Tibial nerve (tissue), 4 donors: ENCODE results near the gene GPER1. TPM values are rescaled to one million over a fixed set of nuclear protein-coding genes. Genes with fewer than 3 reads are reported as not detected.

Experiments
- DNase-seq, 2 donors: peaks; one replicate each; pipeline ENCODE4 v3.0.0-alpha.2; 2019; ENCODE audit warnings: low spot score in 2 of 2
- H3K27ac ChIP-seq, 4 donors: fragments of 200-600 bp; sonication (generic) in 3 of 4; one replicate each; pipeline ENCODE4 v1.5.1; 2017 to 2019; ENCODE audit warnings: mild to moderate bottlenecking in 1 of 4
- H3K27me3 ChIP-seq, 2 donors: fragments of 200-600 bp; sonication (generic) in 1 of 2; one replicate each; pipeline versions ENCODE4 v1.5.1 to v1.6.0; 2017 to 2019
- H3K36me3 ChIP-seq, 3 donors: fragments of 200-600 bp; sonication (generic); one replicate each; pipeline ENCODE4 v1.5.1; 2018 to 2019
- H3K4me1 ChIP-seq, 4 donors: fragments of 200-600 bp; sonication (generic) in 3 of 4; one replicate each; pipeline ENCODE4 v1.5.1; 2017 to 2019
- H3K4me3 ChIP-seq, 4 donors: fragments of 200-600 bp; sonication (generic) in 3 of 4; one replicate each; pipeline ENCODE4 v1.5.1; 2017 to 2019; ENCODE audit warnings: mild to moderate bottlenecking in 1 of 4, moderate library complexity in 1 of 4
- H3K9me3 ChIP-seq, 4 donors: fragments of 200-600 bp; sonication (generic) in 3 of 4; one replicate each; pipeline ENCODE4 v1.5.1; 2017 to 2019
- EP300 ChIP-seq, 2 donors: sonication (generic); formaldehyde crosslinking; IDR thresholded peaks; one replicate each; pipeline ENCODE4 v1.6.1; 2017; ENCODE audit warnings: antibody characterized with exemption in 2 of 2, mild to moderate bottlenecking in 1 of 2
- POLR2A ChIP-seq, 2 donors: fragments of 450-650 bp; IDR thresholded peaks; one replicate each; pipeline ENCODE4 v1.6.1; 2017; ENCODE audit warnings: antibody characterized with exemption in 2 of 2, mild to moderate bottlenecking in 2 of 2, moderate library complexity in 2 of 2
- WGBS, 2 donors: methylation state at CpG; one replicate each; pipeline ENCODE4 v1.1.5; 2018; 5-methylcytosine and 5-hydroxymethylcytosine counted together
- total RNA-seq, 4 donors: library from RNA; depleted of rRNA; stranded (reverse); fragments of >200 nt; gene quantifications; one replicate each; pipeline ENCODE4 v1.1.0, GENCODE V29; 2016
- TF ChIP-seq, protein P1 (sequence below), 5 experiments: fragments of 200-600 bp in 3 of 5; fragments of 450-650 bp in 2 of 5; sonication (generic) in 3 of 5; IDR thresholded peaks; one replicate each; pipeline ENCODE4 v1.5.1; 2016 to 2019; ENCODE audit warnings: antibody characterized with exemption in 5 of 5, mild to moderate bottlenecking in 3 of 5, moderate library complexity in 2 of 5

GPER1 gene
- total RNA-seq, 4 donors from 2014 or later = 6.1 to 12.4 (median 8.7) TPM

DNA sequence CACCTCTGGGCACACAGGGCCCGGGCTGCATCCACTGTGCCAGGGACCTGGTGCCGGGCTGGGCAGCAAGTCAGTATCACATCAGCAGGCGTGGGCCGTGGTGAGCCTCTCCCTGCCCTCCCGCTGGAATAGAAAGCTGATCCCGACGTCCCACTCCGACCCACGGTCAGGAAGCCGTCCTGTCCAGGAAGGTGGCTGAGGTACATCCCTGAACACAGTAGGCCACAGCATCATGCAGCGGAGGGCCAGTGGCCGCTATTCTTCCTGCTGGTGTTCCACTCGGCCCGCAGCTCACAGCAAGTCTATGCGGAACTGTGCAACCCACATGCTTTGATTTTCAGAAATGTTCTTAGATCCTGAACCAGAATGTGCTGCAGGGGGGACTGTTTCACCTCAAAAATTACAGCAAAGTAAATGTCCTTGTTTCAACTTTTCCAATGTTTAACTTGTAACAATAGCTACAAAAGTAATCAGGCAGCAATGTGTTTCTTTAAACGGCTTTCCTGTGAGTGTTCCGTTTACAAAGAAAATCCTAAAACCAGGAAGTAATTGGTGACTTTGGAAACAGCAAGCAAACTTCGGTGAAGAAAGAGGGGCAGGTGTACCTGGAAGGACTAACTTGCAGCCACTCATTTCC lies 44.2 kb upstream of the GPER1 start:
- H3K4me1 ChIP-seq = peaks cover 0 to 73% (median 30%) of the 10 kb centered on the region in 4 donors
- no peak for DNase-seq
- TF ChIP-seq POLR2A (IDR thresholded peaks at IDR 0.05) = no peak
- TF ChIP-seq, protein P1, sequence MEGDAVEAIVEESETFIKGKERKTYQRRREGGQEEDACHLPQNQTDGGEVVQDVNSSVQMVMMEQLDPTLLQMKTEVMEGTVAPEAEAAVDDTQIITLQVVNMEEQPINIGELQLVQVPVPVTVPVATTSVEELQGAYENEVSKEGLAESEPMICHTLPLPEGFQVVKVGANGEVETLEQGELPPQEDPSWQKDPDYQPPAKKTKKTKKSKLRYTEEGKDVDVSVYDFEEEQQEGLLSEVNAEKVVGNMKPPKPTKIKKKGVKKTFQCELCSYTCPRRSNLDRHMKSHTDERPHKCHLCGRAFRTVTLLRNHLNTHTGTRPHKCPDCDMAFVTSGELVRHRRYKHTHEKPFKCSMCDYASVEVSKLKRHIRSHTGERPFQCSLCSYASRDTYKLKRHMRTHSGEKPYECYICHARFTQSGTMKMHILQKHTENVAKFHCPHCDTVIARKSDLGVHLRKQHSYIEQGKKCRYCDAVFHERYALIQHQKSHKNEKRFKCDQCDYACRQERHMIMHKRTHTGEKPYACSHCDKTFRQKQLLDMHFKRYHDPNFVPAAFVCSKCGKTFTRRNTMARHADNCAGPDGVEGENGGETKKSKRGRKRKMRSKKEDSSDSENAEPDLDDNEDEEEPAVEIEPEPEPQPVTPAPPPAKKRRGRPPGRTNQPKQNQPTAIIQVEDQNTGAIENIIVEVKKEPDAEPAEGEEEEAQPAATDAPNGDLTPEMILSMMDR (IDR thresholded peaks at IDR 0.05) = no peak
- TF ChIP-seq EP300 (IDR thresholded peaks at IDR 0.05) = no peak
- WGBS, 2 donors = 48 to 55% methylated on average over 18 of the region's 18 CpGs
- H3K27ac ChIP-seq = peak overlapping the region; percentile 70 to 97 (median 92)
- H3K4me3 ChIP-seq = peak overlapping the region; percentile 8 to 82 (median 38)
- no peaks in the 10 kb centered on the region for H3K27me3 ChIP-seq
- no peaks in the 10 kb centered on the region for H3K9me3 ChIP-seq
- no peaks in the 10 kb centered on the region for H3K36me3 ChIP-seq

- WGBS, 2 donors = 1 to 3% methylated on average over 10 to 23 of the region's 74 CpGs
- H3K27ac ChIP-seq = peak within 1 kb of the TSS; percentile 87 to 97 (median 92)
- no peaks in the 10 kb centered on the region for H3K9me3 ChIP-seq
- H3K27me3 ChIP-seq = no peaks in the 10 kb centered on the region
- TF ChIP-seq, protein P1 (IDR thresholded peaks at IDR 0.05) = peak; percentile 45 to 77 (median 67)
- peak; percentile 63 to 96 for TF ChIP-seq EP300 (IDR thresholded peaks at IDR 0.05)
- peak; percentile 24 to 81 for TF ChIP-seq POLR2A (IDR thresholded peaks at IDR 0.05)
- H3K36me3 ChIP-seq = no peaks in the 10 kb centered on the region
- DNase-seq = peak; percentile 98 to 99
- H3K4me1 ChIP-seq = peaks cover 0 to 81% (median 30%) of the 10 kb centered on the region in 4 donors
- H3K4me3 ChIP-seq = peak within 1 kb of the TSS; percentile 55 to 83 (median 79)
Observed at GRCh38 chr7:1044189-1045068, 43.5 kb upstream of the GPER1 start, which contains the start of gene GPR146. GPR146 (plus strand) TSS chr7:1044546; CDS start chr7:1057516, 12,970 bp downstream.

- Histone ChIP-seq H3K27ac (peak overlapping the region; percentile 87 to 97 (median 92)), H3K36me3 (no peaks in the 10 kb centered on the region), H3K4me1 (peaks cover 0 to 87% (median 28%) of the 10 kb centered on the region in 4 donors), H3K4me3 (peak overlapping the region; percentile 55 to 83 (median 79)), H3K9me3 (no peaks in the 10 kb centered on the region), H3K27me3 (no peaks in the 10 kb centered on the region)
- 77 to 78% methylated on average over 21 of the region's 21 CpGs for WGBS, 2 donors
- TF ChIP-seq POLR2A (IDR thresholded peaks at IDR 0.05) (no peak), EP300 (IDR thresholded peaks at IDR 0.05) (no peak)
- TF ChIP-seq, protein P1 (IDR thresholded peaks at IDR 0.05) = no peak
- DNase-seq = no peak
Observed at GRCh38 chr7:1045069-1046063, 42.5 kb upstream of the GPER1 start.

DNA sequence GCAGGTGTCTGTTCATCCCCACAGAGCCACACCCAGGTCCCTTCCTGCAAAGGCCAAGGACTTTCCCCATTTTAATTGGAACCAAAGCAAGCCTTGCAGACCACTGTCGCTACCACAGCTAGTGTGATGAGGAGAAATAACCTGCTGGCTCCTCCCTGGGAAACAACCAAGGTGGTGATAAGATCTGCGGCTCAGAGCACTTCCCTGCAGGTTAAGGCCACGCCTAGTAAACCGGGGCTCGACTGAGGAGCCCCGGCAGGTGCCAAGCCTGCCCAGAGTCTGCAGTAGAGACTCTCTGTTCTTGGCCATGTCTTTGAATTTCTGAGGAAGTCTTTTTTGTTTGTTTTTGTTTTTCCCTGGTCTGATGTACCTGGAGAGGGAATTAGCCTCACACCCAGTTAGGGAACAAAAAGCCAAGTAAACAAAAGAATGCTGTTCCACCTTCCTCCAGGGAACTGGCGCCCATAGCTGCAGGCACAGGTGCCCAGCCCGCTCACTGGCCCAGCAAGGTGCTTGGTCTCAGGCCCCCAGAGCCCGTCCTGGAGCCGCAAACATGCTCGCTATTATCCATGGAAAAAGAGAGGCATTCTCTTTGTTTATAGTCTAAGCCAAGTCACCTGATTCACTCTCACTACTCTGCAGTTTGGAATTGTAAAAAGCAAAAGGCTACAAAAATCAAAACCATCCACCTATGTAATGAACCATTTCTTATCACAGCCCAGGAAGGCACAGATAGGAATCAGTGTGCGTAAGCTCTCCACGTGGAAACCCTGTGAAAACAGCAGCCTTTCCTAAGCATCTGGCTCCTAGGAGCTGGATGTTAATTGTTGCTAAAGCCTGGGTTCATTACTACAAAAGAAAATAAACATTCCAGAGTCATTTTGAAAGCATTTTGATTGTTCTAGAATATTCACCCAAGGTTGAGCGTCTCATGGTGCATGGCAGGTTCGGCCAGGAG lies 40.9 kb upstream of the GPER1 start:
- H3K27me3 ChIP-seq = no peaks in the 10 kb centered on the region
- H3K27ac ChIP-seq = peak overlapping the region in 2 of 4 donors; percentile 72 to 96
- WGBS, 2 donors = 76 to 88% methylated on average over 15 of the region's 15 CpGs
- H3K9me3 ChIP-seq = no peaks in the 10 kb centered on the region
- no peak for TF ChIP-seq EP300 (IDR thresholded peaks at IDR 0.05)
- TF ChIP-seq, protein P1 (IDR thresholded peaks at IDR 0.05) = no peak
- TF ChIP-seq POLR2A (IDR thresholded peaks at IDR 0.05) = no peak
- H3K4me3 ChIP-seq = no peak overlapping the region
- H3K4me1 ChIP-seq = peaks cover 0 to 87% (median 29%) of the 10 kb centered on the region in 4 donors
- H3K36me3 ChIP-seq = no peaks in the 10 kb centered on the region
- DNase-seq = no peak
